ENCODE results near the gene TLK2.
A peak's percentile ranks its signal among the peaks of the same experiment; 100 is the strongest.

TLK2 gene

GRCh38 chr17:62628831-62629555 lies 150.4 kb downstream of the TLK2 start:
- Histone ChIP-seq H3K4me1 (ENCODE audit: low read length) (peaks cover 12% of the 10 kb centered on the region), H3K9ac (ENCODE audit: low read length) (peak overlapping the region; percentile 79), H3K27me3 (ENCODE audit: low read depth, low read length) (no peaks in the 10 kb centered on the region), H2AFZ (ENCODE audit: low read depth, low read length) (0 out of 2 replicates have a peak overlapping the region, but pooled peaks have one; percentile 4), H3K27ac (ENCODE audit: low read length) (0 out of 2 replicates have a peak overlapping the region, but pooled peaks have one; percentile 51), H3K4me2 (ENCODE audit: low read length) (peak overlapping the region; percentile 78), H3K4me3 (ENCODE audit: low read length) (peak overlapping the region; percentile 82), H3K9me3 (ENCODE audit: insufficient read depth, low read length) (no peaks in the 10 kb centered on the region), H4K20me1 (ENCODE audit: insufficient read depth, low read length) (peaks cover 35% of the 10 kb centered on the region), H3K36me3 (replicated peaks; ENCODE audit: low read depth, low read length) (peaks cover under 1% of the 10 kb centered on the region), H3K79me2 (ENCODE audit: low read length) (peaks cover 41% of the 10 kb centered on the region)
- no peak for TF ChIP-seq CTCF (IDR thresholded peaks at IDR 0.05; ENCODE audit: low read depth, low read length)
- TF ChIP-seq EZH2phosphoT487 (IDR thresholded peaks at IDR 0.05; ENCODE audit: low read depth), result no peak

- H3K79me2 ChIP-seq (ENCODE audit: low read length), result peaks cover 41% of the 10 kb centered on the region
- no peaks in the 10 kb centered on the region for H3K36me3 ChIP-seq (replicated peaks; ENCODE audit: low read depth, low read length)
- H4K20me1 ChIP-seq (ENCODE audit: insufficient read depth, low read length), result peaks cover 35% of the 10 kb centered on the region
- H3K4me1 ChIP-seq (ENCODE audit: low read length), result peaks cover 12% of the 10 kb centered on the region
- no peak overlapping the region for H3K9ac ChIP-seq (ENCODE audit: low read length)
- no peaks in the 10 kb centered on the region for H3K9me3 ChIP-seq (ENCODE audit: insufficient read depth, low read length)
- H3K27ac ChIP-seq (ENCODE audit: low read length), result no peak overlapping the region
- no peak overlapping the region for H3K4me3 ChIP-seq (ENCODE audit: low read length)
- no peak overlapping the region for H2AFZ ChIP-seq (ENCODE audit: low read depth, low read length)
- peak overlapping the region; percentile 78 for H3K4me2 ChIP-seq (ENCODE audit: low read length)
- TF ChIP-seq CTCF (IDR thresholded peaks at IDR 0.05; ENCODE audit: low read depth, low read length), result no peak
- no peak for TF ChIP-seq EZH2phosphoT487 (IDR thresholded peaks at IDR 0.05; ENCODE audit: low read depth)
- H3K27me3 ChIP-seq (ENCODE audit: low read depth, low read length), result no peaks in the 10 kb centered on the region
Measured at GRCh38 chr17:62629556-62630364, 151.1 kb downstream of the TLK2 start.

- peaks cover 12% of the 10 kb centered on the region for H3K4me1 ChIP-seq (ENCODE audit: low read length)
- H3K4me2 ChIP-seq (ENCODE audit: low read length), result no peak overlapping the region
- peaks cover 35% of the 10 kb centered on the region for H4K20me1 ChIP-seq (ENCODE audit: insufficient read depth, low read length)
- H3K9ac ChIP-seq (ENCODE audit: low read length), result no peak overlapping the region
- TF ChIP-seq CTCF (IDR thresholded peaks at IDR 0.05; ENCODE audit: low read depth, low read length), result no peak
- TF ChIP-seq EZH2phosphoT487 (IDR thresholded peaks at IDR 0.05; ENCODE audit: low read depth), result no peak
- peaks cover 3% of the 10 kb centered on the region for H3K36me3 ChIP-seq (replicated peaks; ENCODE audit: low read depth, low read length)
- no peak overlapping the region for H2AFZ ChIP-seq (ENCODE audit: low read depth, low read length)
- no peaks in the 10 kb centered on the region for H3K9me3 ChIP-seq (ENCODE audit: insufficient read depth, low read length)
- no peak overlapping the region for H3K27ac ChIP-seq (ENCODE audit: low read length)
- H3K4me3 ChIP-seq (ENCODE audit: low read length), result no peak overlapping the region
- H3K27me3 ChIP-seq (ENCODE audit: low read depth, low read length), result no peaks in the 10 kb centered on the region
- peaks cover 41% of the 10 kb centered on the region for H3K79me2 ChIP-seq (ENCODE audit: low read length)
Measured at GRCh38 chr17:62630365-62631085, 151.9 kb downstream of the TLK2 start.
